H1 (cell line): Measurements from ENCODE around the gene FSIP1. TPM values are rescaled to one million over a fixed set of nuclear protein-coding genes. Genes with fewer than 3 reads are reported as not detected.

Experiments
- BRCA1 ChIP-seq: IDR thresholded peaks from 2 replicates; pipeline ENCODE4 v1.6.1; 2012; ENCODE audit warnings: low read depth, low read length, improper control_type of control experiment
- KDM1A ChIP-seq: fragments of 200-600, 300-600 bp; sonication (generic); IDR thresholded peaks from 2 replicates; pipeline ENCODE4 v1.7.1; 2016; ENCODE audit warnings: mild to moderate bottlenecking, low read length, borderline replicate concordance
- POLR2A ChIP-seq, 2 experiments: IDR thresholded peaks; 1 replicate in 1 of 2; 2 replicates in 1 of 2; pipeline ENCODE4 v1.6.1; 2011; ENCODE audit warnings: low read depth in 2 of 2, low read length in 2 of 2, mild to moderate bottlenecking in 2 of 2; ENCODE audit errors: control extremely low read depth in 1 of 2
- RFX5 ChIP-seq: IDR thresholded peaks from 2 replicates; pipeline ENCODE4 v1.6.1; 2011; ENCODE audit warnings: low read depth, low read length, improper control_type of control experiment, borderline replicate concordance
- polyA plus RNA-seq, 7 experiments: library from polyadenylated mRNA; depleted of rRNA in 3 of 7; stranded (reverse) in 5 of 7; unstranded in 2 of 7; fragments of >200 nt in 5 of 7; fragments of 200-250 nt in 2 of 7; gene quantifications; 1 replicate in 5 of 7; 2 replicates in 1 of 7; 4 replicates in 1 of 7; pipeline versions ENCODE4 v1.2.1 to v1.2.3, GENCODE V29; 2011 to 2013; ENCODE audit warnings: missing spikeins in 2 of 7, mixed read lengths in 2 of 7
- total RNA-seq: library from RNA; stranded (reverse); fragmentation: NEBNext Ultra II Directional; extraction: Animal tissue kit (Norgen Biotek cat#: 25700); gene quantifications from 2 replicates; pipeline ENCODE4 v1.2.1, GENCODE V29; 2021
- TF ChIP-seq, protein P1 (sequence below): fragments of 300-600 bp; sonication (generic); IDR thresholded peaks from 2 replicates; pipeline ENCODE4 v1.7.1; 2012; ENCODE audit warnings: low read length, moderate library complexity, mild to moderate bottlenecking, inconsistent platforms; ENCODE audit not compliant: insufficient replicate concordance

The FSIP1 gene
- total and polyA plus RNA-seq, 2 of the 8 experiments (the other 6 are each of a cell fraction or from before 2014, with no cell fraction given): 0.18 to 1.3 TPM

DNA sequence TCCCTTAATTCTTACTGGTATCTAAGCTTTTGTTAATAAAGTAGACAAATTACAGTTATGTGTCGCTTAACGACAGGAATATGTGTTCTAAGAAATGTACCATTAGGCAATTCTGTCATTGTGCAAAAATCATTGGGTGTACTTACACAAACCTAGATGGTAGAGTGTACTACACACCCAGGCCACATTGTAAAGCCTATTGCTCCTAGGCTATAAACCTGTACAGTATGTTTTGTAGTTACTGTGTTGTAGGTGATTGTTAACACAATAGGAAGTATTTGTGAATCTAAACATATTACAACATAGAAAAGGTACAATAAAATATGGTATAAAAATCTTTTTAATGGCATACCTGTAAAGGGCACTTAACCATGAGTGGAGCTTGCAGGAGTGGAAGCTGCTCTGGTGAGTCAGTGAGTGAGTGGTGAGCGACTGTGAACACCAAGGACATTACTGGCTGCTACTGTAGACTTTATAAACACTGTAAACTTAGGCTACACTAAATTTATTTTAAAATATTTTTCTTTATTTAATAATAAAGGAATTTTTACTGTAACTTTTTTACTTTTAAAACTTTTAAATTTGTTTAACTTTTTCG, 47.4 kb downstream of the FSIP1 start (continued):
- TF ChIP-seq, protein P1, sequence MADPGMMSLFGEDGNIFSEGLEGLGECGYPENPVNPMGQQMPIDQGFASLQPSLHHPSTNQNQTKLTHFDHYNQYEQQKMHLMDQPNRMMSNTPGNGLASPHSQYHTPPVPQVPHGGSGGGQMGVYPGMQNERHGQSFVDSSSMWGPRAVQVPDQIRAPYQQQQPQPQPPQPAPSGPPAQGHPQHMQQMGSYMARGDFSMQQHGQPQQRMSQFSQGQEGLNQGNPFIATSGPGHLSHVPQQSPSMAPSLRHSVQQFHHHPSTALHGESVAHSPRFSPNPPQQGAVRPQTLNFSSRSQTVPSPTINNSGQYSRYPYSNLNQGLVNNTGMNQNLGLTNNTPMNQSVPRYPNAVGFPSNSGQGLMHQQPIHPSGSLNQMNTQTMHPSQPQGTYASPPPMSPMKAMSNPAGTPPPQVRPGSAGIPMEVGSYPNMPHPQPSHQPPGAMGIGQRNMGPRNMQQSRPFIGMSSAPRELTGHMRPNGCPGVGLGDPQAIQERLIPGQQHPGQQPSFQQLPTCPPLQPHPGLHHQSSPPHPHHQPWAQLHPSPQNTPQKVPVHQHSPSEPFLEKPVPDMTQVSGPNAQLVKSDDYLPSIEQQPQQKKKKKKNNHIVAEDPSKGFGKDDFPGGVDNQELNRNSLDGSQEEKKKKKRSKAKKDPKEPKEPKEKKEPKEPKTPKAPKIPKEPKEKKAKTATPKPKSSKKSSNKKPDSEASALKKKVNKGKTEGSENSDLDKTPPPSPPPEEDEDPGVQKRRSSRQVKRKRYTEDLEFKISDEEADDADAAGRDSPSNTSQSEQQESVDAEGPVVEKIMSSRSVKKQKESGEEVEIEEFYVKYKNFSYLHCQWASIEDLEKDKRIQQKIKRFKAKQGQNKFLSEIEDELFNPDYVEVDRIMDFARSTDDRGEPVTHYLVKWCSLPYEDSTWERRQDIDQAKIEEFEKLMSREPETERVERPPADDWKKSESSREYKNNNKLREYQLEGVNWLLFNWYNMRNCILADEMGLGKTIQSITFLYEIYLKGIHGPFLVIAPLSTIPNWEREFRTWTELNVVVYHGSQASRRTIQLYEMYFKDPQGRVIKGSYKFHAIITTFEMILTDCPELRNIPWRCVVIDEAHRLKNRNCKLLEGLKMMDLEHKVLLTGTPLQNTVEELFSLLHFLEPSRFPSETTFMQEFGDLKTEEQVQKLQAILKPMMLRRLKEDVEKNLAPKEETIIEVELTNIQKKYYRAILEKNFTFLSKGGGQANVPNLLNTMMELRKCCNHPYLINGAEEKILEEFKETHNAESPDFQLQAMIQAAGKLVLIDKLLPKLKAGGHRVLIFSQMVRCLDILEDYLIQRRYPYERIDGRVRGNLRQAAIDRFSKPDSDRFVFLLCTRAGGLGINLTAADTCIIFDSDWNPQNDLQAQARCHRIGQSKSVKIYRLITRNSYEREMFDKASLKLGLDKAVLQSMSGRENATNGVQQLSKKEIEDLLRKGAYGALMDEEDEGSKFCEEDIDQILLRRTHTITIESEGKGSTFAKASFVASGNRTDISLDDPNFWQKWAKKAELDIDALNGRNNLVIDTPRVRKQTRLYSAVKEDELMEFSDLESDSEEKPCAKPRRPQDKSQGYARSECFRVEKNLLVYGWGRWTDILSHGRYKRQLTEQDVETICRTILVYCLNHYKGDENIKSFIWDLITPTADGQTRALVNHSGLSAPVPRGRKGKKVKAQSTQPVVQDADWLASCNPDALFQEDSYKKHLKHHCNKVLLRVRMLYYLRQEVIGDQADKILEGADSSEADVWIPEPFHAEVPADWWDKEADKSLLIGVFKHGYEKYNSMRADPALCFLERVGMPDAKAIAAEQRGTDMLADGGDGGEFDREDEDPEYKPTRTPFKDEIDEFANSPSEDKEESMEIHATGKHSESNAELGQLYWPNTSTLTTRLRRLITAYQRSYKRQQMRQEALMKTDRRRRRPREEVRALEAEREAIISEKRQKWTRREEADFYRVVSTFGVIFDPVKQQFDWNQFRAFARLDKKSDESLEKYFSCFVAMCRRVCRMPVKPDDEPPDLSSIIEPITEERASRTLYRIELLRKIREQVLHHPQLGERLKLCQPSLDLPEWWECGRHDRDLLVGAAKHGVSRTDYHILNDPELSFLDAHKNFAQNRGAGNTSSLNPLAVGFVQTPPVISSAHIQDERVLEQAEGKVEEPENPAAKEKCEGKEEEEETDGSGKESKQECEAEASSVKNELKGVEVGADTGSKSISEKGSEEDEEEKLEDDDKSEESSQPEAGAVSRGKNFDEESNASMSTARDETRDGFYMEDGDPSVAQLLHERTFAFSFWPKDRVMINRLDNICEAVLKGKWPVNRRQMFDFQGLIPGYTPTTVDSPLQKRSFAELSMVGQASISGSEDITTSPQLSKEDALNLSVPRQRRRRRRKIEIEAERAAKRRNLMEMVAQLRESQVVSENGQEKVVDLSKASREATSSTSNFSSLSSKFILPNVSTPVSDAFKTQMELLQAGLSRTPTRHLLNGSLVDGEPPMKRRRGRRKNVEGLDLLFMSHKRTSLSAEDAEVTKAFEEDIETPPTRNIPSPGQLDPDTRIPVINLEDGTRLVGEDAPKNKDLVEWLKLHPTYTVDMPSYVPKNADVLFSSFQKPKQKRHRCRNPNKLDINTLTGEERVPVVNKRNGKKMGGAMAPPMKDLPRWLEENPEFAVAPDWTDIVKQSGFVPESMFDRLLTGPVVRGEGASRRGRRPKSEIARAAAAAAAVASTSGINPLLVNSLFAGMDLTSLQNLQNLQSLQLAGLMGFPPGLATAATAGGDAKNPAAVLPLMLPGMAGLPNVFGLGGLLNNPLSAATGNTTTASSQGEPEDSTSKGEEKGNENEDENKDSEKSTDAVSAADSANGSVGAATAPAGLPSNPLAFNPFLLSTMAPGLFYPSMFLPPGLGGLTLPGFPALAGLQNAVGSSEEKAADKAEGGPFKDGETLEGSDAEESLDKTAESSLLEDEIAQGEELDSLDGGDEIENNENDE: no peak
- TF ChIP-seq RFX5 (no peak), POLR2A (IDR thresholded peaks at IDR 0.05; ENCODE audit: control extremely low read depth in 1 of 2, low read depth in 2 of 2, low read length in 2 of 2) (no peak), BRCA1 (no peak), KDM1A (no peak)
